Transverse colon (tissue), 3 donors: ENCODE measurements around the gene OBSCN.

Experiments used
- CTCF ChIP-seq, 5 experiments: fragments of 200-600 bp in 3 of 5; fragments of 450-650 bp in 2 of 5; sonication (generic) in 3 of 5; IDR thresholded peaks; 1 replicate in 2 of 5; 2 replicates in 3 of 5; pipeline ENCODE4 v1.5.1; 2016 to 2017; ENCODE audit warnings: antibody characterized with exemption in 5 of 5, inconsistent platforms in 3 of 5, mild to moderate bottlenecking in 2 of 5, moderate library complexity in 1 of 5
- POLR2A ChIP-seq: fragments of 450-650 bp; IDR thresholded peaks from one replicate; pipeline ENCODE4 v1.6.1; 2016; ENCODE audit warnings: antibody characterized with exemption, mild to moderate bottlenecking, moderate library complexity

- no peak for TF ChIP-seq CTCF (IDR thresholded peaks at IDR 0.05)
- no peak for TF ChIP-seq POLR2A
Measured at GRCh38 chr1:228163007-228163753, 44.7 kb upstream of the OBSCN start.
